NCI-H128 (cell line): ENCODE measurements around the gene KCNH1.

ENCODE experiments used
- DNase-seq: peaks from one replicate; lab custom pipeline; 2025; ENCODE audit not compliant: unreplicated experiment; lab: John Stamatoyannopoulos, UW

The KCNH1 gene

GRCh38 chr1:210727709-210728108 lies 406.2 kb downstream of the KCNH1 start:
- no peak for DNase-seq

GRCh38 chr1:210726621-210727020 lies 407.3 kb downstream of the KCNH1 start:
- DNase-seq: no peak

- DNase-seq: no peak
These were observed 409.2 kb downstream of the KCNH1 start for GRCh38 chr1:210724768-210725167.

GRCh38 chr1:210723646-210724045 lies 410.3 kb downstream of the KCNH1 start:
- no peak for DNase-seq

GRCh38 chr1:210722410-210723081 lies 411.4 kb downstream of the KCNH1 start:
- no peak for DNase-seq

- DNase-seq: no peak
These were observed 418.9 kb downstream of the KCNH1 start for GRCh38 chr1:210715072-210715471.

GRCh38 chr1:210711825-210712612 lies 421.9 kb downstream of the KCNH1 start:
- no peak for DNase-seq

GRCh38 chr1:210709701-210710100 lies 424.2 kb downstream of the KCNH1 start:
- DNase-seq: no peak

GRCh38 chr1:210707300-210708240 lies 426.4 kb downstream of the KCNH1 start:
- DNase-seq: no peak

- DNase-seq: no peak
These were observed 427.7 kb downstream of the KCNH1 start for GRCh38 chr1:210706246-210706645.

GRCh38 chr1:210705086-210705485 lies 428.9 kb downstream of the KCNH1 start:
- no peak for DNase-seq

- DNase-seq: no peak
These were observed 430.4 kb downstream of the KCNH1 start for GRCh38 chr1:210703593-210703992.

- no peak for DNase-seq
These were observed 431.4 kb downstream of the KCNH1 start for GRCh38 chr1:210702506-210702905.

GRCh38 chr1:210700511-210700910 lies 433.4 kb downstream of the KCNH1 start:
- DNase-seq: no peak

- no peak for DNase-seq
These were observed 433.9 kb downstream of the KCNH1 start for GRCh38 chr1:210700083-210700482.

- DNase-seq: no peak
These were observed 435.3 kb downstream of the KCNH1 start for GRCh38 chr1:210698661-210699060.

GRCh38 chr1:210697185-210697584 lies 436.8 kb downstream of the KCNH1 start:
- DNase-seq: no peak

- DNase-seq: no peak
These were observed 437.2 kb downstream of the KCNH1 start for GRCh38 chr1:210696709-210697108.

GRCh38 chr1:210695026-210695425 lies 438.9 kb downstream of the KCNH1 start:
- no peak for DNase-seq

GRCh38 chr1:210692796-210693195 lies 441.2 kb downstream of the KCNH1 start:
- no peak for DNase-seq

GRCh38 chr1:210691039-210691610 lies 442.8 kb downstream of the KCNH1 start:
- peak; percentile 55 for DNase-seq
